HepG2 (cell line): Measurements from ENCODE around the gene OBSL1. TPM values are rescaled to one million over a fixed set of nuclear protein-coding genes. Genes with fewer than 3 reads are reported as not detected.

Experiments
- ATAC-seq: fragments of 200-7000 bp; cut with Tn5 transposase; 3 replicates; pipeline ENCODE4 v1.9.1; 2020; ENCODE audit warnings: mild to moderate bottlenecking, moderate library complexity
- BruUV-seq: library from RNA; stranded (reverse); fragments of 400-500 nt; replicated peaks from 2 replicates; lab custom pipeline; 2021; lab: Mats Ljungman, UMichigan
- CTCF ChIA-PET: fragments of 300-600 bp; formaldehyde crosslinking; extraction: SDS; loops from one replicate; lab custom pipeline; 2021; ENCODE audit warnings: low total read pairs, inconsistent platforms, low intra/inter-chr PET ratio; lab: Yijun Ruan, JAX
- POLR2A ChIA-PET: fragments of 350-600 bp; sonication (Branson Sonifier 250); formaldehyde crosslinking; loops from one replicate; lab custom pipeline; 2020; ENCODE audit warnings: antibody characterized with exemption, inconsistent platforms; lab: Yijun Ruan, JAX
- DNase-seq: peaks from one replicate; pipeline ENCODE4 v3.0.0-alpha.2; 2015; ENCODE audit warnings: low spot score
- FAIRE-seq: peaks from 3 replicates; lab custom pipeline; 2011; peaks lifted over from hg19 to GRCh38; lab: Jason Lieb, UNC
- H2AFZ ChIP-seq: one replicate; pipeline ENCODE4 v1.6.1; 2011; ENCODE audit warnings: low read length, inconsistent platforms
- H3K27ac ChIP-seq: fragments of 300-600 bp; 3 replicates; pipeline ENCODE4 v1.8.0; 2011; ENCODE audit warnings: mixed run types, mild to moderate bottlenecking, mixed read lengths, low read length, inconsistent platforms; ENCODE audit not compliant: insufficient read depth; ENCODE audit errors: extremely low read length
- H3K27me3 ChIP-seq, 2 experiments: fragments of 200-600 bp in 1 of 2; 2 replicates in 1 of 2; 3 replicates in 1 of 2; pipeline versions ENCODE4 v1.6.0 to v1.8.0; 2011; ENCODE audit warnings: low read length in 2 of 2, mild to moderate bottlenecking in 2 of 2, moderate library complexity in 2 of 2, inconsistent platforms in 1 of 2; ENCODE audit not compliant: insufficient read depth in 2 of 2, control insufficient read depth in 1 of 2
- H3K36me3 ChIP-seq, 2 experiments: fragments of 200-600 bp in 1 of 2; replicated peaks in 1 of 2; 2 replicates in 1 of 2; 3 replicates in 1 of 2; pipeline versions ENCODE4 v1.5.1 to v1.8.0; 2011; ENCODE audit warnings: low read length in 2 of 2, inconsistent platforms in 1 of 2; ENCODE audit not compliant: insufficient read depth in 2 of 2, control insufficient read depth in 1 of 2
- H3K4me1 ChIP-seq: 2 replicates; pipeline ENCODE4 v1.5.1; 2012; ENCODE audit warnings: low read length, inconsistent platforms; ENCODE audit not compliant: insufficient read depth
- H3K4me2 ChIP-seq: 2 replicates; pipeline ENCODE4 v1.6.0; 2011; ENCODE audit warnings: low read depth, low read length, inconsistent platforms
- H3K4me3 ChIP-seq, 3 experiments: fragments of 200-600 bp in 1 of 3; sonication (generic), shearing (Covaris generic) in 1 of 3; replicated peaks in 1 of 3; 2 replicates each; pipeline ENCODE4 v1.5.1; 2011 to 2016; ENCODE audit warnings: low read length in 3 of 3, inconsistent platforms in 2 of 3, low read depth in 2 of 3, mild to moderate bottlenecking in 2 of 3, control low read depth in 1 of 3, mixed read lengths in 1 of 3; ENCODE audit not compliant: insufficient read depth in 1 of 3
- H3K79me2 ChIP-seq: one replicate; pipeline ENCODE4 v1.6.1; 2011; ENCODE audit warnings: low read length, inconsistent platforms; ENCODE audit not compliant: insufficient read depth
- H3K9ac ChIP-seq: 2 replicates; pipeline ENCODE4 v1.6.0; 2011; ENCODE audit warnings: mild to moderate bottlenecking, low read depth, low read length, inconsistent platforms; ENCODE audit not compliant: insufficient read depth
- H3K9me3 ChIP-seq: 2 replicates; pipeline ENCODE4 v1.5.1; 2012; ENCODE audit warnings: mild to moderate bottlenecking, low read length
- H4K20me1 ChIP-seq: 2 replicates; pipeline ENCODE4 v1.6.0; 2011; ENCODE audit warnings: inconsistent platforms, mild to moderate bottlenecking, low read length, moderate library complexity; ENCODE audit not compliant: insufficient read depth
- ELF3 ChIP-seq: IDR thresholded peaks from 2 replicates; pipeline ENCODE4 v1.6.1; 2016; ENCODE audit warnings: missing genetic modification reagents, missing compliant biosample characterization
- GABPB1 ChIP-seq: IDR thresholded peaks from 2 replicates; pipeline ENCODE4 v1.6.1; 2016; ENCODE audit warnings: mild to moderate bottlenecking, missing genetic modification reagents, moderate library complexity, missing compliant biosample characterization
- HNRNPL ChIP-seq: fragments of 200-400 bp; formaldehyde crosslinking; IDR thresholded peaks from 2 replicates; pipeline ENCODE4 v1.6.1; 2017; ENCODE audit warnings: mild to moderate bottlenecking, low read depth, low read length
- KLF16 ChIP-seq, 2 experiments: sonication (generic) in 1 of 2; formaldehyde crosslinking in 1 of 2; IDR thresholded peaks; 2 replicates each; pipeline versions ENCODE4 v1.6.1 to v1.8.0; 2016 to 2023; ENCODE audit warnings: missing genetic modification reagents in 2 of 2, missing compliant biosample characterization in 1 of 2
- NFKB2 ChIP-seq: sonication (generic); formaldehyde crosslinking; IDR thresholded peaks from 2 replicates; pipeline ENCODE4 v1.4.0; 2020; ENCODE audit warnings: missing genetic modification reagents, borderline replicate concordance
- POLR2AphosphoS2 ChIP-seq: IDR thresholded peaks from 2 replicates; pipeline ENCODE4 v1.6.1; 2011; ENCODE audit warnings: low read depth, low read length, improper control_type of control experiment
- RBFOX2 ChIP-seq: fragments of 200-400 bp; formaldehyde crosslinking; IDR thresholded peaks from 2 replicates; pipeline ENCODE4 v1.6.1; 2017; ENCODE audit warnings: low read depth, mild to moderate bottlenecking, low read length
- ZBTB38 ChIP-seq: sonication (generic); formaldehyde crosslinking; IDR thresholded peaks from 2 replicates; pipeline ENCODE4 v1.5.1; 2020; ENCODE audit warnings: mild to moderate bottlenecking, missing genetic modification reagents
- ZIK1 ChIP-seq: sonication (generic); formaldehyde crosslinking; IDR thresholded peaks from 2 replicates; pipeline ENCODE4 v1.5.0; 2020; ENCODE audit warnings: mild to moderate bottlenecking, low read depth, missing genetic modification reagents, borderline replicate concordance
- ZMYM2 ChIP-seq: sonication (generic); formaldehyde crosslinking; IDR thresholded peaks from 2 replicates; pipeline ENCODE4 v1.8.0; 2022; ENCODE audit warnings: mild to moderate bottlenecking, missing genetic modification reagents
- ZNF761 ChIP-seq: sonication (generic); formaldehyde crosslinking; conservative IDR thresholded peaks from 2 replicates; pipeline ENCODE4 v1.4.0; 2020; ENCODE audit warnings: mild to moderate bottlenecking, missing genetic modification reagents
- WGBS: methylation state at CpG from one replicate; pipeline ENCODE4 v1.1.6; 2017; ENCODE audit warnings: low lambda C conversion rate; 5-methylcytosine and 5-hydroxymethylcytosine counted together
- in situ Hi-C: cut with HindIII; loops from 2 replicates; pipeline ENCODE4 v1.10.0; 2017; ENCODE audit warnings: low pct_unique_long_range_greater_than_20kb; ENCODE audit not compliant: extremely low pct_ligation_motif_present
- intact Hi-C: fragments of 100-400 bp; cut with micrococcal nuclease; formaldehyde crosslinking; loops from one replicate; pipeline ENCODE4 v1.10.0; 2022; ENCODE audit not compliant: unreplicated experiment
- polyA plus RNA-seq, 8 experiments: library from polyadenylated mRNA; depleted of rRNA in 3 of 8; stranded (reverse) in 7 of 8; unstranded in 1 of 8; fragments of >200 nt; fragmentation: Illumina TruSeq in 4 of 8; extraction: Trizol in 4 of 8; gene quantifications; 2 replicates each; pipeline versions ENCODE4 v1.2.1 to v1.2.3, GENCODE V29; 2011 to 2016; ENCODE audit warnings: low read depth in 4 of 8, missing spikeins in 1 of 8, mixed read lengths in 1 of 8; ENCODE audit not compliant: insufficient read depth in 1 of 8
- total RNA-seq, 5 experiments: library from RNA; depleted of rRNA; stranded (reverse); fragments of >200 nt; fragmentation: Illumina TruSeq; extraction: Trizol; gene quantifications; 2 replicates each; pipeline ENCODE4 v1.2.3, GENCODE V29; 2016; ENCODE audit warnings: low read depth in 1 of 5
- TF ChIP-seq, protein P1 (sequence below), 2 experiments: sonication (generic) in 1 of 2; formaldehyde crosslinking in 1 of 2; IDR thresholded peaks; 2 replicates each; pipeline versions ENCODE4 v1.5.1 to v1.6.1; 2011 to 2020; ENCODE audit warnings: borderline replicate concordance in 1 of 2, low read depth in 1 of 2, low read length in 1 of 2, mild to moderate bottlenecking in 1 of 2, missing genetic modification reagents in 1 of 2, moderate library complexity in 1 of 2
- TF ChIP-seq, protein P2 (sequence below): sonication (generic); formaldehyde crosslinking; IDR thresholded peaks from 2 replicates; pipeline ENCODE4 v1.4.0; 2020; ENCODE audit warnings: missing genetic modification reagents
- TF ChIP-seq, protein P3 (sequence below): sonication (generic); formaldehyde crosslinking; IDR thresholded peaks from 2 replicates; pipeline ENCODE4 v1.8.1; 2023; ENCODE audit warnings: mild to moderate bottlenecking, inconsistent platforms, moderate library complexity, missing genetic modification reagents, borderline replicate concordance
- TF ChIP-seq, protein P4 (sequence below): sonication (generic); formaldehyde crosslinking; IDR thresholded peaks from 2 replicates; pipeline ENCODE4 v1.5.0; 2020; ENCODE audit warnings: missing genetic modification reagents, mild to moderate bottlenecking, borderline replicate concordance

The OBSL1 gene
- total and polyA plus RNA-seq, 2 of the 13 experiments (the other 11 are each of a cell fraction or from before 2014, with no cell fraction given): 86.7 to 218 TPM

DNA sequence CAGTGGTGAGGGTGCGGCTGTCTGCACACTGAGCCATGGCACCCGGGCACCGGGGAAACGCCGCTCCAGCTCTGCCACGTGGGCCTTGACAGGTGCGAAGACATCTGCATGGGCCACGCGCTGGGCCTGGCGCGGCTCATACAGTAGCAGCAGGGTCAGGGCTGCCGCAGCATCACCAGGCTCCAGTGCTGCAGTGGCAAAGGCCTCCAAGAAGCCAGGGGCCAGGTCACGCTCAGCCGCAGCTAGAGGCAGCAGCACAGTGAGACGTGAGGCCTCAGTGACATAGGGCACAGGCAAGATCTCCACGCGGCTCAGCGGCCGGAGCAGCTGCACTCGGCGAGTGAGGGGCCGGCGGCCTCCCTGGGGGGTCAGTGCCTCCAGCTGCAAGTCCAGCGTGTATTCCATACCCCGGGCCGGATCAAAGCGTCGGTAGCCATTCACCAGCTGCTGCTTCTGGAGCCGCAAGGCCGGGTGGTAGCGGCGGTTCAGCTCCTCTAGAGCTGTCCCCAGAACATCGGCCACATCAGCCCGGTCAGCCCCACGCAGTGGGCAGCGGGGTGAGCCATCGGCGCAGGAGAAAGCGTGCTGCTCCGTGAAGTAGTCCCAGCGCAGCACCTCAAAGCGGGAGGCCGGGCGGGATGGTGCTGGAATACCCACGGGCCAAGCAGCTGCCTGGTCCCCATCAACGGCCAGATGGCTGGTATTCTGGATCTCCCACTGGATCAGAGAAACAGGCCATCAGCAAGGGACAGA, 31.2 kb downstream of the OBSL1 start:
- peaks cover 15 to 27% of the 10 kb centered on the region in 2 experiments for H3K36me3 ChIP-seq
- no peak overlapping the region for H3K4me3 ChIP-seq
- peaks cover 30% of the 10 kb centered on the region for H3K79me2 ChIP-seq
- H3K9me3 ChIP-seq: no peaks in the 10 kb centered on the region
- peaks cover 50% of the 10 kb centered on the region for H4K20me1 ChIP-seq
- ATAC-seq (no peak), DNase-seq (no peak), FAIRE-seq (no peak)
- no peak overlapping the region for H3K9ac ChIP-seq
- in situ Hi-C loops (loop anchor here (5.0 kb wide), 1 partner anchor 102 kb away; no protein-coding TSS in a partner anchor), intact Hi-C loops (loop anchor here (2.0 to 10.0 kb wide), 2 partner anchors 21 to 245 kb away; no protein-coding TSS in a partner anchor)
- WGBS: 93% methylated on average over 31 of the region's 46 CpGs
- H3K27me3 ChIP-seq: peaks cover 0 to 17% of the 10 kb centered on the region in 2 experiments; a peak in 3 of 5 replicates
- H3K27ac ChIP-seq: no peak overlapping the region
- ChIA-PET CTCF (interaction anchor here (1.2 to 5.3 kb wide), 4 partner anchors 21 to 150 kb away, joined by 4 to 127 read pairs (median 24); no protein-coding TSS in a partner anchor), POLR2A (interaction anchor here (1.3 to 1.8 kb wide), 3 partner anchors 21 to 103 kb away, joined by 4 to 7 read pairs (median 5); partner anchors contain the start of gene GMPPA)
- peaks cover 52% of the 10 kb centered on the region for H3K4me1 ChIP-seq
- no peak overlapping the region for H2AFZ ChIP-seq
- no TSS peak for BruUV-seq
- no peak overlapping the region for H3K4me2 ChIP-seq
- TF ChIP-seq HNRNPL (0 out of 2 replicates have a peak, but pooled peaks have one; percentile 26), ZIK1 (no peak), ZNF761 (CRISPR knock-in tag) (no peak), KLF16 (CRISPR knock-in tag; IDR thresholded peaks at IDR 0.05) (no peak), GABPB1 (CRISPR knock-in tag) (0 out of 2 replicates have a peak, but pooled peaks have one; percentile 5), NFKB2 (CRISPR knock-in tag) (0 out of 2 replicates have a peak, but pooled peaks have one; percentile 5), ZMYM2 (no peak), POLR2AphosphoS2 (no peak), ZBTB38 (CRISPR knock-in tag) (peak; percentile 79), RBFOX2 (peak; percentile 77), ELF3 (no peak)
- TF ChIP-seq, protein P1, sequence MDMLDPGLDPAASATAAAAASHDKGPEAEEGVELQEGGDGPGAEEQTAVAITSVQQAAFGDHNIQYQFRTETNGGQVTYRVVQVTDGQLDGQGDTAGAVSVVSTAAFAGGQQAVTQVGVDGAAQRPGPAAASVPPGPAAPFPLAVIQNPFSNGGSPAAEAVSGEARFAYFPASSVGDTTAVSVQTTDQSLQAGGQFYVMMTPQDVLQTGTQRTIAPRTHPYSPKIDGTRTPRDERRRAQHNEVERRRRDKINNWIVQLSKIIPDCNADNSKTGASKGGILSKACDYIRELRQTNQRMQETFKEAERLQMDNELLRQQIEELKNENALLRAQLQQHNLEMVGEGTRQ (IDR thresholded peaks at IDR 0.05; ENCODE audit: low read depth, low read length): no peak
- TF ChIP-seq, protein P1 (CRISPR knock-in tag; IDR thresholded peaks at IDR 0.05; ENCODE audit: borderline replicate concordance): no peak
- TF ChIP-seq, protein P2, sequence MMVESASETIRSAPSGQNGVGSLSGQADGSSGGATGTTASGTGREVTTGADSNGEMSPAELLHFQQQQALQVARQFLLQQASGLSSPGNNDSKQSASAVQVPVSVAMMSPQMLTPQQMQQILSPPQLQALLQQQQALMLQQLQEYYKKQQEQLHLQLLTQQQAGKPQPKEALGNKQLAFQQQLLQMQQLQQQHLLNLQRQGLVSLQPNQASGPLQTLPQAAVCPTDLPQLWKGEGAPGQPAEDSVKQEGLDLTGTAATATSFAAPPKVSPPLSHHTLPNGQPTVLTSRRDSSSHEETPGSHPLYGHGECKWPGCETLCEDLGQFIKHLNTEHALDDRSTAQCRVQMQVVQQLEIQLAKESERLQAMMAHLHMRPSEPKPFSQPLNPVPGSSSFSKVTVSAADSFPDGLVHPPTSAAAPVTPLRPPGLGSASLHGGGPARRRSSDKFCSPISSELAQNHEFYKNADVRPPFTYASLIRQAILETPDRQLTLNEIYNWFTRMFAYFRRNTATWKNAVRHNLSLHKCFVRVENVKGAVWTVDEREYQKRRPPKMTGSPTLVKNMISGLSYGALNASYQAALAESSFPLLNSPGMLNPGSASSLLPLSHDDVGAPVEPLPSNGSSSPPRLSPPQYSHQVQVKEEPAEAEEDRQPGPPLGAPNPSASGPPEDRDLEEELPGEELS (CRISPR knock-in tag): no peak
- TF ChIP-seq, protein P3, sequence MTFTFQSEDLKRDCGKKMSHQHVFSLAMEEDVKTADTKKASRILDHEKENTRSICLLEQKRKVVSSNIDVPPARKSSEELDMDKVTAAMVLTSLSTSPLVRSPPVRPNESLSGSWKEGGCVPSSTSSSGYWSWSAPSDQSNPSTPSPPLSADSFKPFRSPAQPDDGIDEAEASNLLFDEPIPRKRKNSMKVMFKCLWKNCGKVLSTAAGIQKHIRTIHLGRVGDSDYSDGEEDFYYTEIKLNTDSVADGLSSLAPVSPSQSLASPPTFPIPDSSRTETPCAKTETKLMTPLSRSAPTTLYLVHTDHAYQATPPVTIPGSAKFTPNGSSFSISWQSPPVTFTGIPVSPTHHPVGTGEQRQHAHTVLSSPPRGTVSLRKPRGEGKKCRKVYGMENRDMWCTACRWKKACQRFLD (CRISPR knock-in tag): no peak
- TF ChIP-seq, protein P4, sequence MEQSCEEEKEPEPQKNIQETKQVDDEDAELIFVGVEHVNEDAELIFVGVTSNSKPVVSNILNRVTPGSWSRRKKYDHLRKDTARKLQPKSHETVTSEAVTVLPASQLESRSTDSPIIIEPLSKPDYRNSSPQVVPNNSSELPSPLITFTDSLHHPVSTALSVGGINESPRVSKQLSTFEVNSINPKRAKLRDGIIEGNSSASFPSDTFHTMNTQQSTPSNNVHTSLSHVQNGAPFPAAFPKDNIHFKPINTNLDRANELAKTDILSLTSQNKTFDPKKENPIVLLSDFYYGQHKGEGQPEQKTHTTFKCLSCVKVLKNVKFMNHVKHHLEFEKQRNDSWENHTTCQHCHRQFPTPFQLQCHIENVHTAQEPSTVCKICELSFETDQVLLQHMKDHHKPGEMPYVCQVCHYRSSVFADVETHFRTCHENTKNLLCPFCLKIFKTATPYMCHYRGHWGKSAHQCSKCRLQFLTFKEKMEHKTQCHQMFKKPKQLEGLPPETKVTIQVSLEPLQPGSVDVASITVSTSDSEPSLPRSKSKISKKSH (CRISPR knock-in tag): peak; percentile 65; the same call in 1 of the 2 replicates
